Psoas muscle (tissue), 8 donors: Measurements from ENCODE around the gene PYHIN1. TPM values are rescaled to one million over a fixed set of nuclear protein-coding genes. Genes with fewer than 3 reads are reported as not detected.
A peak's percentile ranks its signal among the peaks of the same experiment; 100 is the strongest.
"Not testable (repeated sequence)": the region's sequence is repeated elsewhere in the genome, so short reads cannot be mapped to it uniquely, and the experiment has no call there.

Experiments
- ATAC-seq, 4 donors: fragments of 200-7000 bp; cut with Tn5 transposase; one replicate each; pipeline ENCODE4 v1.9.1; 2020; ENCODE audit warnings: moderate library complexity in 3 of 4, mild to moderate bottlenecking in 2 of 4
- DNase-seq, 2 donors: peaks; one replicate each; pipeline ENCODE4 v3.0.0-alpha.2; 2020
- H3K27ac ChIP-seq: fragments of 200-600 bp; one replicate; pipeline ENCODE4 v1.8.0; 2022
- H3K27me3 ChIP-seq, 3 donors: fragments of 200-600 bp in 1 of 3; one replicate each; pipeline versions ENCODE4 v1.6.1 to v1.8.0; 2013 to 2022; ENCODE audit warnings: low read length in 2 of 3, mild to moderate bottlenecking in 2 of 3, moderate library complexity in 1 of 3; ENCODE audit not compliant: insufficient read depth in 3 of 3
- H3K36me3 ChIP-seq, 2 donors: fragments of 200-600 bp in 1 of 2; one replicate each; pipeline versions ENCODE4 v1.6.1 to v1.8.0; 2013 to 2022; ENCODE audit warnings: low read depth in 1 of 2, mild to moderate bottlenecking in 1 of 2, moderate library complexity in 1 of 2; ENCODE audit not compliant: insufficient read depth in 1 of 2
- H3K4me1 ChIP-seq: fragments of 200-600 bp; one replicate; pipeline ENCODE4 v1.8.0; 2022
- H3K4me3 ChIP-seq: fragments of 200-600 bp; one replicate; pipeline ENCODE4 v1.8.0; 2022; ENCODE audit warnings: mild to moderate bottlenecking
- H3K9me3 ChIP-seq: fragments of 200-600 bp; one replicate; pipeline ENCODE4 v1.8.0; 2022
- WGBS, 3 donors: extraction: QIAGEN DNeasy Blood & Tissue Kit; methylation state at CpG; one replicate each; pipeline versions ENCODE4 v1.1.6 to v1.1.7; 2013; 5-methylcytosine and 5-hydroxymethylcytosine counted together
- intact Hi-C, 2 donors: fragments of 100-400 bp; cut with DNase I; formaldehyde crosslinking; loops; one replicate each; pipeline versions ENCODE4 v1.11.0 to v1.14.2; 2022
- polyA plus RNA-seq, 3 donors: library from polyadenylated mRNA; stranded (reverse); fragments of 200-250 nt; gene quantifications; one replicate each; pipeline ENCODE4 v1.2.3, GENCODE V29; 2013
- total RNA-seq, 4 donors: library from RNA; stranded (reverse); fragmentation: NEBNext Ultra II Directional in 2 of 4; extraction: Animal tissue kit (Norgen Biotek cat#: 25700) in 2 of 4; gene quantifications; one replicate each; pipeline versions ENCODE4 v1.2.1 to v1.2.4, GENCODE V29; 2021 to 2023
- TF ChIP-seq, protein P1 (sequence below): fragments of 200-600 bp; IDR thresholded peaks from one replicate; pipeline ENCODE4 v1.8.0; 2022; ENCODE audit warnings: antibody characterized with exemption
- donor health status: healthy with polysubstance abuse.
- donor health status: DM: no; HTN: no; CAD: no; lungs with moderate emphysema.
- donor health status: Bipolar disorder and iron deficiency.
- donor health status: healthy.
- donor health status: DM: yes; HTN: yes; CAD: no.
- donor health status: DM: no; HTN: no; CAD: no.
- donor health status: DM: no; HTN: no; CAD: no.
- donor health status: DM: yes; HTN: yes; CAD: no.

Gene PYHIN1
- total and polyA plus RNA-seq, 7 donors: 0.04 to 0.32 (median 0.21) TPM; not detected in 2

- peak in 2 of 4 donors; percentile 28 to 35 for ATAC-seq
- no peaks in the 10 kb centered on the region for H3K4me1 ChIP-seq
- intact Hi-C loops: no loop called here
Observed at GRCh38 chr1:159008744-159009188, 77.4 kb downstream of the PYHIN1 start.

DNA sequence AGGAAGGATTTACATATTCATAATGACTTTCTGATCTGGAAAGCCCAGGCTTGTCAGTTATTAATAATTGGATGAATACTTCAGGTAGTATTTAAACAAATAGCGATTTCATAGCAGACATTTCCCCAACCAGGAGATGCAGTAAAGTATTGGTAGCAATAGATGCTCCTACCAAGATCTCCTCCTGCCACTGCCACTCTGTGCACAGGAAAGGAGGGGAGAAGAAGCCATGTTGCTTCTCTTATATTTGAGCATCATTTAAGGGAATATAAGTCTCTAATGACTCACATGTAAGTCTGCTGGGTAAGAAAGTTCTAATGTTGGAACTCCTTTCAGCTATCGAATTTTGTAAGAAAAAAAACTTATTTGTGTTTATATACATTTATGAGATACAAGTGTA is 77.9 kb downstream of the PYHIN1 start:
- 60 to 72% (median 70%) methylated on average over 2 of the region's 2 CpGs for WGBS, 3 donors
- TF ChIP-seq, protein P1, sequence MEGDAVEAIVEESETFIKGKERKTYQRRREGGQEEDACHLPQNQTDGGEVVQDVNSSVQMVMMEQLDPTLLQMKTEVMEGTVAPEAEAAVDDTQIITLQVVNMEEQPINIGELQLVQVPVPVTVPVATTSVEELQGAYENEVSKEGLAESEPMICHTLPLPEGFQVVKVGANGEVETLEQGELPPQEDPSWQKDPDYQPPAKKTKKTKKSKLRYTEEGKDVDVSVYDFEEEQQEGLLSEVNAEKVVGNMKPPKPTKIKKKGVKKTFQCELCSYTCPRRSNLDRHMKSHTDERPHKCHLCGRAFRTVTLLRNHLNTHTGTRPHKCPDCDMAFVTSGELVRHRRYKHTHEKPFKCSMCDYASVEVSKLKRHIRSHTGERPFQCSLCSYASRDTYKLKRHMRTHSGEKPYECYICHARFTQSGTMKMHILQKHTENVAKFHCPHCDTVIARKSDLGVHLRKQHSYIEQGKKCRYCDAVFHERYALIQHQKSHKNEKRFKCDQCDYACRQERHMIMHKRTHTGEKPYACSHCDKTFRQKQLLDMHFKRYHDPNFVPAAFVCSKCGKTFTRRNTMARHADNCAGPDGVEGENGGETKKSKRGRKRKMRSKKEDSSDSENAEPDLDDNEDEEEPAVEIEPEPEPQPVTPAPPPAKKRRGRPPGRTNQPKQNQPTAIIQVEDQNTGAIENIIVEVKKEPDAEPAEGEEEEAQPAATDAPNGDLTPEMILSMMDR: no peak
- intact Hi-C loops: no loop called here
- no peak for DNase-seq
- peak overlapping the region; percentile 74 for H3K27ac ChIP-seq
- H3K9me3 ChIP-seq: no peaks in the 10 kb centered on the region
- H3K4me1 ChIP-seq: no peaks in the 10 kb centered on the region
- H3K4me3 ChIP-seq: peak overlapping the region; percentile 67
- no peaks in the 10 kb centered on the region for H3K36me3 ChIP-seq
- H3K27me3 ChIP-seq: no peaks in the 10 kb centered on the region
- ATAC-seq: no peak

More at GRCh38 chr1:159008744-159009188, 77.4 kb downstream of the PYHIN1 start:
- H3K27ac ChIP-seq: peak overlapping the region; percentile 74
- H3K4me3 ChIP-seq: no peak overlapping the region
- H3K36me3 ChIP-seq: no peaks in the 10 kb centered on the region
- H3K27me3 ChIP-seq: no peaks in the 10 kb centered on the region
- H3K9me3 ChIP-seq: no peaks in the 10 kb centered on the region
- TF ChIP-seq, protein P1: no peak
- 36 to 63% (median 48%) methylated on average over 4 of the region's 4 CpGs for WGBS, 3 donors
- no peak for DNase-seq

- Histone ChIP-seq H3K27me3 (no peaks in the 10 kb centered on the region), H3K9me3 (no peaks in the 10 kb centered on the region), H3K27ac (peak within 1 kb of the TSS; percentile 74), H3K36me3 (no peaks in the 10 kb centered on the region), H3K4me1 (no peaks in the 10 kb centered on the region), H3K4me3 (peak within 1 kb of the TSS; percentile 67)
- ATAC-seq (peak; percentile 51 to 90 (median 82)), DNase-seq (no peak)
- WGBS, 3 donors: 15 to 43% (median 20%) methylated on average over 5 of the region's 5 CpGs
- intact Hi-C loops: no loop called here
- TF ChIP-seq, protein P1: no peak
Observed at GRCh38 chr1:159009704-159010361, 78.5 kb downstream of the PYHIN1 start, which contains the start of gene IFI16. IFI16 (plus strand) TSS chr1:159009907; CDS start chr1:159014681, 4,774 bp downstream.

- Histone ChIP-seq H3K4me1 (no peaks in the 10 kb centered on the region), H3K27ac (peak overlapping the region; percentile 74), H3K4me3 (peak overlapping the region; percentile 67), H3K9me3 (no peaks in the 10 kb centered on the region), H3K27me3 (no peaks in the 10 kb centered on the region), H3K36me3 (no peaks in the 10 kb centered on the region)
- TF ChIP-seq, protein P1: no peak
- DNase-seq: no peak
- no peak for ATAC-seq
- 18 to 52% (median 25%) methylated on average over 5 of the region's 5 CpGs for WGBS, 3 donors
- intact Hi-C loops: no loop called here
Observed at GRCh38 chr1:159010391-159010790, 79.0 kb downstream of the PYHIN1 start.

GRCh38 chr1:159011001-159011400 is 79.6 kb downstream of the PYHIN1 start:
- intact Hi-C loops, H3K4me1 ChIP-seq, DNase-seq, H3K9me3 ChIP-seq, H3K27me3 ChIP-seq, H3K36me3 ChIP-seq, ATAC-seq: not testable (repeated sequence)
- 32 to 54% (median 36%) methylated on average over 9 of the region's 9 CpGs for WGBS, 3 donors
- Histone ChIP-seq H3K4me3 (peak overlapping the region; percentile 67), H3K27ac (peak overlapping the region; percentile 74)
